Upper lobe of left lung (tissue), 6 donors: ENCODE data around the gene DLGAP4. TPM values are rescaled to one million over a fixed set of nuclear protein-coding genes. Genes with fewer than 3 reads are reported as not detected.

Source experiments
- ATAC-seq, 2 donors: fragments of 200-7000 bp; cut with Tn5 transposase; one replicate each; pipeline ENCODE4 v1.9.1; 2022; ENCODE audit warnings: mild to moderate bottlenecking in 2 of 2, moderate library complexity in 2 of 2; ENCODE audit not compliant: low FRiP score in 2 of 2
- DNase-seq, 2 donors: peaks; one replicate each; pipeline ENCODE4 v3.0.0-alpha.2; 2019 to 2020
- H3K27ac ChIP-seq, 4 donors: fragments of 200-600 bp; sonication (generic); one replicate each; pipeline ENCODE4 v1.5.1; 2016 to 2019
- H3K27me3 ChIP-seq, 4 donors: fragments of 200-600 bp; sonication (generic); one replicate each; pipeline ENCODE4 v1.5.1; 2017 to 2019
- H3K36me3 ChIP-seq, 4 donors: fragments of 200-600 bp; sonication (generic); one replicate each; pipeline ENCODE4 v1.5.1; 2016 to 2019
- H3K4me1 ChIP-seq, 4 donors: fragments of 200-600 bp; sonication (generic); one replicate each; pipeline ENCODE4 v1.5.1; 2018 to 2019
- H3K4me3 ChIP-seq, 4 donors: fragments of 200-600 bp; sonication (generic); one replicate each; pipeline ENCODE4 v1.5.1; 2017 to 2019; ENCODE audit warnings: mild to moderate bottlenecking in 2 of 4, moderate library complexity in 1 of 4
- H3K9me3 ChIP-seq, 4 donors: fragments of 200-600 bp; sonication (generic); one replicate each; pipeline ENCODE4 v1.5.1; 2018 to 2019
- EP300 ChIP-seq, 4 donors: sonication (generic); formaldehyde crosslinking; IDR thresholded peaks; one replicate each; pipeline ENCODE4 v1.5.1; 2017; ENCODE audit warnings: antibody characterized with exemption in 4 of 4, control low read depth in 2 of 4
- POLR2A ChIP-seq, 4 donors: fragments of 450-650 bp; IDR thresholded peaks; one replicate each; pipeline ENCODE4 v1.5.1; 2016 to 2017; ENCODE audit warnings: antibody characterized with exemption in 4 of 4, mild to moderate bottlenecking in 2 of 4
- POLR2AphosphoS5 ChIP-seq, 2 donors: sonication (generic); formaldehyde crosslinking; IDR thresholded peaks; one replicate each; pipeline ENCODE4 v1.5.1; 2017; ENCODE audit warnings: antibody characterized with exemption in 2 of 2
- WGBS, 2 donors: methylation state at CpG; one replicate each; pipeline ENCODE4 v1.1.5; 2017 to 2018; 5-methylcytosine and 5-hydroxymethylcytosine counted together
- total RNA-seq, 6 donors: library from RNA; depleted of rRNA in 4 of 6; stranded (reverse); fragments of >200 nt in 4 of 6; gene quantifications; one replicate each; pipeline versions ENCODE4 v1.1.0 to v1.2.1, GENCODE V29; 2016 to 2021
- TF ChIP-seq, protein P1 (sequence below), 6 experiments: fragments of 450-650 bp in 4 of 6; fragments of 200-600 bp in 2 of 6; sonication (generic) in 2 of 6; IDR thresholded peaks; one replicate each; pipeline ENCODE4 v1.5.1; 2016 to 2019; ENCODE audit warnings: antibody characterized with exemption in 6 of 6
- donor health status: DM: no; HTN: no; CAD: no; lungs with moderate emphysema.
- donor health status: DM: no; HTN: yes; CAD: no; lungs with severe emphysema.

The DLGAP4 gene, protein sequence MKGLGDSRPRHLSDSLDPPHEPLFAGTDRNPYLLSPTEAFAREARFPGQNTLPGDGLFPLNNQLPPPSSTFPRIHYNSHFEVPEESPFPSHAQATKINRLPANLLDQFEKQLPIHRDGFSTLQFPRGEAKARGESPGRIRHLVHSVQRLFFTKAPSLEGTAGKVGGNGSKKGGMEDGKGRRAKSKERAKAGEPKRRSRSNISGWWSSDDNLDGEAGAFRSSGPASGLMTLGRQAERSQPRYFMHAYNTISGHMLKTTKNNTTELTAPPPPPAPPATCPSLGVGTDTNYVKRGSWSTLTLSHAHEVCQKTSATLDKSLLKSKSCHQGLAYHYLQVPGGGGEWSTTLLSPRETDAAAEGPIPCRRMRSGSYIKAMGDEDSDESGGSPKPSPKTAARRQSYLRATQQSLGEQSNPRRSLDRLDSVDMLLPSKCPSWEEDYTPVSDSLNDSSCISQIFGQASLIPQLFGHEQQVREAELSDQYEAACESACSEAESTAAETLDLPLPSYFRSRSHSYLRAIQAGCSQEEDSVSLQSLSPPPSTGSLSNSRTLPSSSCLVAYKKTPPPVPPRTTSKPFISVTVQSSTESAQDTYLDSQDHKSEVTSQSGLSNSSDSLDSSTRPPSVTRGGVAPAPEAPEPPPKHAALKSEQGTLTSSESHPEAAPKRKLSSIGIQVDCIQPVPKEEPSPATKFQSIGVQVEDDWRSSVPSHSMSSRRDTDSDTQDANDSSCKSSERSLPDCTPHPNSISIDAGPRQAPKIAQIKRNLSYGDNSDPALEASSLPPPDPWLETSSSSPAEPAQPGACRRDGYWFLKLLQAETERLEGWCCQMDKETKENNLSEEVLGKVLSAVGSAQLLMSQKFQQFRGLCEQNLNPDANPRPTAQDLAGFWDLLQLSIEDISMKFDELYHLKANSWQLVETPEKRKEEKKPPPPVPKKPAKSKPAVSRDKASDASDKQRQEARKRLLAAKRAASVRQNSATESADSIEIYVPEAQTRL
- total RNA-seq: 10 to 100 TPM; 31.5 to 92.0 (median 49.9) TPM

DNA sequence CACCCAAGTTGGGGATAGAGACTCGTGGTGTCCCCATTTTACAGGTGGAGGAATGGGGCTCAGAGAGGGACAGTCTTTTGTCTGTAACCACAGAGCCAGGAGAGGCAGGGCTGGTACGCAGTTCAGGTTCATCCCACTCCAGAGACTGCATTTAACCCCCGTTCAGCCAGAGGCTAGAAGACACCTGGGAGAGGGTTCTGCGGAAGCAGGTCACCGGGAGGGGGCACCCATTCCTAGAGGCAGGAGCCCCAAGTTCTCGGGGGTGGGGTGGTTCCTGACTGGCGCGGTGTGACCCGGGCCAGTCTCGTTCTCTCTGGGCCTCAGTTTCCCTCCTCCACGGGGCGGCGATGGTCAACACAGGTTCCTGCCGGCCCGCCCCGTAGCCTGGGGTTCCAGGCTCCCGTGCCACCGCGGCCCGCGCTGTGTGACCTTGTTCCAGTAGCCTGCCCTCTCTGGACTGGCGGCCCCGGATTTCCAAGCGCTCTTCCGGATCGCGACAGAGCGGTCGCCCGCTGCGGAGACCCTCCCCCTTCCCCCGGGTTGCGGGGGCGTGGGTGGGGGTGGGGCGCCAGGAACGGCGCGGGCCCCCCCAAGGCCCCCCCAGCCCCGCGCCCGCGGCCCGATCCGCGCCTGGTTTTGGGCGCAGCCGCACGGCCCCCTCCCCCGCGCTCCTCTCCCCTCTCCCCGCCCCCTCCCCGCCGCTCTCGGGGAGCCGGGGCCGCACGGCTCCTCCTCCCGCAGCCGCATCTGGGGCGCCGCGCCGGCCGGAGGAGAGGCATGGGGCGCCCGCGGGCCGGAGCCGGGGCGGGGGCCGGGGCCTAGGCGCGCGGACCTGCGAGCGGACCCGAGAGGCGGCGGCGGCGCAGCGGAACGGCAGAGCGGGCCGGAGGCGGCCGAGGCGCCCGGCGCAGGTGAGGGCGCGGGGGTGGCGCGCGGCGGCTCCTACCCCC lies at the start of gene DLGAP4:
DLGAP4 (plus strand) TSS at position 738 of the 950 bp plus-strand sequence. CDS start 125,379 bp downstream, outside the sequence.
- H3K9me3 ChIP-seq: no peaks in the 10 kb centered on the region
- peak within 1 kb of the TSS in 3 of 4 donors; percentile 28 to 38 (median 34) for H3K4me3 ChIP-seq
- ATAC-seq (no peak), DNase-seq (peak in 1 of 2 donors; percentile 79)
- H3K27me3 ChIP-seq: peaks cover 0 to 35% (median 23%) of the 10 kb centered on the region in 4 donors
- no peak within 1 kb of the TSS for H3K27ac ChIP-seq
- TF ChIP-seq, protein P1, sequence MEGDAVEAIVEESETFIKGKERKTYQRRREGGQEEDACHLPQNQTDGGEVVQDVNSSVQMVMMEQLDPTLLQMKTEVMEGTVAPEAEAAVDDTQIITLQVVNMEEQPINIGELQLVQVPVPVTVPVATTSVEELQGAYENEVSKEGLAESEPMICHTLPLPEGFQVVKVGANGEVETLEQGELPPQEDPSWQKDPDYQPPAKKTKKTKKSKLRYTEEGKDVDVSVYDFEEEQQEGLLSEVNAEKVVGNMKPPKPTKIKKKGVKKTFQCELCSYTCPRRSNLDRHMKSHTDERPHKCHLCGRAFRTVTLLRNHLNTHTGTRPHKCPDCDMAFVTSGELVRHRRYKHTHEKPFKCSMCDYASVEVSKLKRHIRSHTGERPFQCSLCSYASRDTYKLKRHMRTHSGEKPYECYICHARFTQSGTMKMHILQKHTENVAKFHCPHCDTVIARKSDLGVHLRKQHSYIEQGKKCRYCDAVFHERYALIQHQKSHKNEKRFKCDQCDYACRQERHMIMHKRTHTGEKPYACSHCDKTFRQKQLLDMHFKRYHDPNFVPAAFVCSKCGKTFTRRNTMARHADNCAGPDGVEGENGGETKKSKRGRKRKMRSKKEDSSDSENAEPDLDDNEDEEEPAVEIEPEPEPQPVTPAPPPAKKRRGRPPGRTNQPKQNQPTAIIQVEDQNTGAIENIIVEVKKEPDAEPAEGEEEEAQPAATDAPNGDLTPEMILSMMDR (IDR thresholded peaks at IDR 0.05): no peak
- H3K36me3 ChIP-seq: no peaks in the 10 kb centered on the region
- 5% methylated on average over 13 to 16 of the region's 96 CpGs for WGBS, 2 donors
- H3K4me1 ChIP-seq: peaks cover 8 to 17% (median 12%) of the 10 kb centered on the region in 4 donors

DNA sequence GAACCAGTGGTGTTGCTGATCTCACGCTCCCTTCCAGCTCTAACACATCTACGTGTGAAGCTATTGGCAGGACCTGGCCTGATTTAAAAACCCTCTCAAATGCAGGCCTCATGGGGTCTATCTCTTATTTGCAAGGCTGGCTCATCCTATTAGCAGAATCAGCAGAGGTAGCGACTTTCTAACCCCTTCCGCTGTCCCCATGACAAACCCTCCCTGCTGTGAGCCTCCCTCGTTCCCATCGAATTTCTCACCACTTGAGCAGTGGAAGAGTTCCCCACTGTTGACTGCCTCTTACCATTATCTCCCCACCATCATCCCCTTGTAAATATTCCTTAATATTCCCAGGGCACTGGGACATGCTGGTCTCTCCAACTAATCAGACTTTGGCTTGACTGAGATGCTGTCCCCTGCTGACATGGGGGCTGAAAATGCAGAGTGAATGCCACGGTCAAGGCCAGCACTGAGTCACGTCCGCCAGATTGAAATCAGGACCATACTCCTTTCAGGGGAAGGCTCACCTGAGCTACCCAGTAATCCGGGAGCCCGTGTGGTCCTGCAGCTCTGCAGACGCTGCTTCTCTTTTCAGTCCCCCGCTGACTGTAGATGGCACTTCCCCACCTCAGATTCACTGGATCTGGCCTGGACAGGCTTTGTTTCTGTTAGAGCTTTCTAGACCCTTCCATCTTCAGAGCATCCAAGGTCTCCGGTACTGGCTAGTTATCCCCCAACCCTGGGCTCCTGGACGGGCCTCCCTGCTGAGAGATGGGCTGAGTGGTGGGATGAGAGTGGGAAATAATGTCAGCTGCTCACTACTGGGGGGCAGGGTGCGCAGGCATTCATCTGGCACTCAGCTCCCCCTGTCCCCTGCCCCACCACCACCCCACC lies 46.7 kb upstream of the DLGAP4 start:
- WGBS, 2 donors: 65 to 71% methylated on average over 16 of the region's 16 CpGs
- H3K36me3 ChIP-seq: peaks cover 13 to 27% (median 25%) of the 10 kb centered on the region in 4 donors
- ATAC-seq (no peak), DNase-seq (no peak)
- no peaks in the 10 kb centered on the region for H3K4me1 ChIP-seq
- no peaks in the 10 kb centered on the region for H3K9me3 ChIP-seq
- no peak overlapping the region for H3K4me3 ChIP-seq
- no peak for TF ChIP-seq POLR2AphosphoS5 (IDR thresholded peaks at IDR 0.05)
- TF ChIP-seq, protein P1 (IDR thresholded peaks at IDR 0.05): no peak
- no peak for TF ChIP-seq EP300 (IDR thresholded peaks at IDR 0.05)
- TF ChIP-seq POLR2A (IDR thresholded peaks at IDR 0.05): no peak
- H3K27me3 ChIP-seq: no peaks in the 10 kb centered on the region
- H3K27ac ChIP-seq: no peak overlapping the region

DNA sequence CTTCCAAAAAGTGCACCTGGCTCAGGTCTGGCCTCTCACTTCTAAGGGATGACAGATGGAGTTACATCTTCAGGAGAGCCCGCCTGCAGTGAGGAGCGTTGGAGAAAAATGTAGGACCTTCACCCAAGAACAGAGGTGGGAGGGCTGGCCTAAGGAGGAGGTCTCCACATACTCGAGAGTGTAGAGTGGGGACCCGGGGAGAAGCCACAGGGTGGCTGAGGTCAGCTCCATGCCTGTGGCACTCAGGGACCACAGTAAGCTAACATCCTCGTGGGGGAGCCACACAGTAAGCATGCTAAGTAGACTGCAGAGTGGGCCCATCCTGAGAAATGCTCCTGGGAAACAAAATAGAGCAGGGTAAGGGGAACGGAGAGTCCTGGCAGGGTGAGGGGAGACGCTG lies 45.8 kb upstream of the DLGAP4 start:
- Histone ChIP-seq H3K9me3 (no peaks in the 10 kb centered on the region), H3K27me3 (no peaks in the 10 kb centered on the region), H3K4me1 (no peaks in the 10 kb centered on the region), H3K4me3 (no peak overlapping the region), H3K27ac (no peak overlapping the region), H3K36me3 (peaks cover 13 to 24% (median 18%) of the 10 kb centered on the region in 4 donors)
- DNase-seq: no peak
- WGBS, 2 donors: 60 to 71% methylated on average over 7 of the region's 7 CpGs
- ATAC-seq: no peak
- TF ChIP-seq POLR2A (IDR thresholded peaks at IDR 0.05): no peak
- no peak for TF ChIP-seq POLR2AphosphoS5 (IDR thresholded peaks at IDR 0.05)
- no peak for TF ChIP-seq EP300 (IDR thresholded peaks at IDR 0.05)
- TF ChIP-seq, protein P1 (IDR thresholded peaks at IDR 0.05): no peak
